ENCODE results near the gene C4orf33.

DNA sequence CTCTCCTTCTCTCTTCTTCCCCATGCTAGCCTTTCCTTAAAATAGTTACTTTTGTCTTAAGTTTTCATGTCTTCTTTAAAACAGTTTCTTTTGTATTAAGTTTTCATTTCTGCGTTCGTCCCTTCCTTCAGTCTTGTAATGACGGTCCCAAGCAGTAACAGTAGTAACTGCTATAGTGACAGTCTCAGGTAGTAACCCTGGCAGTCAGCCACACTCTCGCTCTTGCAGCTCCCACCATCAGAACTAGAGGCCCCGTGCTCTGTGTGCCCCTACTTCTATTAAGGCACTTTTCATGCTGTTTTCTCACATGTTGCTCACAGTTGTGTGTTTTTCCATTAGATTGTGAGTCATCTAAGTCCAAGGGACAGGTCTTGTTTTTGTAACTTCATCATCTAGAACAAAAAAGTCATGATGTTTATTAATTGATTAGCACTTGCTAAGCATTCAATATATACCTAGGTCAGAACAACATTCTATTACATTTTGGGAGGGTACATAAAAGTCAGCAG lies 49.3 kb downstream of the C4orf33 start:
- TF ChIP-seq POLR2A (IDR thresholded peaks at IDR 0.05), result no peak
- TF ChIP-seq, protein P1, sequence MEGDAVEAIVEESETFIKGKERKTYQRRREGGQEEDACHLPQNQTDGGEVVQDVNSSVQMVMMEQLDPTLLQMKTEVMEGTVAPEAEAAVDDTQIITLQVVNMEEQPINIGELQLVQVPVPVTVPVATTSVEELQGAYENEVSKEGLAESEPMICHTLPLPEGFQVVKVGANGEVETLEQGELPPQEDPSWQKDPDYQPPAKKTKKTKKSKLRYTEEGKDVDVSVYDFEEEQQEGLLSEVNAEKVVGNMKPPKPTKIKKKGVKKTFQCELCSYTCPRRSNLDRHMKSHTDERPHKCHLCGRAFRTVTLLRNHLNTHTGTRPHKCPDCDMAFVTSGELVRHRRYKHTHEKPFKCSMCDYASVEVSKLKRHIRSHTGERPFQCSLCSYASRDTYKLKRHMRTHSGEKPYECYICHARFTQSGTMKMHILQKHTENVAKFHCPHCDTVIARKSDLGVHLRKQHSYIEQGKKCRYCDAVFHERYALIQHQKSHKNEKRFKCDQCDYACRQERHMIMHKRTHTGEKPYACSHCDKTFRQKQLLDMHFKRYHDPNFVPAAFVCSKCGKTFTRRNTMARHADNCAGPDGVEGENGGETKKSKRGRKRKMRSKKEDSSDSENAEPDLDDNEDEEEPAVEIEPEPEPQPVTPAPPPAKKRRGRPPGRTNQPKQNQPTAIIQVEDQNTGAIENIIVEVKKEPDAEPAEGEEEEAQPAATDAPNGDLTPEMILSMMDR (IDR thresholded peaks at IDR 0.05), result no peak

Data from Peyer's patch (tissue), 4 donors.